Progenitor cell of endocrine pancreas (in vitro differentiated cells): ENCODE results near the gene NUDT13. TPM values are rescaled to one million over a fixed set of nuclear protein-coding genes. Genes with fewer than 3 reads are reported as not detected.
"Not testable (repeated sequence)": the region's sequence is repeated elsewhere in the genome, so short reads cannot be mapped to it uniquely, and the experiment has no call there.

Experiments
- DNase-seq: peaks from one replicate; pipeline ENCODE4 v3.0.0; 2021; ENCODE audit warnings: low spot score; ENCODE audit not compliant: unreplicated experiment
- H3K27ac Mint-ChIP-seq: 2 replicates; pipeline ENCODE4 v1.8.0; 2021; ENCODE audit warnings: mild to moderate bottlenecking, moderate library complexity, mixed read lengths
- H3K27me3 Mint-ChIP-seq: 2 replicates; pipeline ENCODE4 v1.8.0; 2021; ENCODE audit warnings: mixed read lengths
- H3K36me3 Mint-ChIP-seq: 2 replicates; pipeline ENCODE4 v1.8.0; 2022; ENCODE audit warnings: mixed read lengths; ENCODE audit not compliant: insufficient read depth
- H3K4me1 Mint-ChIP-seq: 2 replicates; pipeline ENCODE4 v1.8.0; 2021; ENCODE audit warnings: low read depth, mixed read lengths
- H3K4me3 Mint-ChIP-seq: 2 replicates; pipeline ENCODE4 v1.8.0; 2021; ENCODE audit warnings: low read depth, mild to moderate bottlenecking, moderate library complexity, mixed read lengths
- H3K9me3 Mint-ChIP-seq: 2 replicates; pipeline ENCODE4 v1.8.0; 2021; ENCODE audit warnings: low read depth, mixed read lengths
- total RNA-seq: library from RNA; stranded (reverse); gene quantifications from 2 replicates; pipeline ENCODE4 v1.2.1, GENCODE V29; 2021
- TF ChIP-seq, protein P1 (sequence below): fragments of 200-600 bp; sonication (generic); IDR thresholded peaks from one replicate; pipeline ENCODE4 v1.5.0; 2021; ENCODE audit warnings: antibody characterized with exemption, mild to moderate bottlenecking; ENCODE audit not compliant: unreplicated experiment

NUDT13 gene
- total RNA-seq, 1 donor from 2014 or later, result 3.7 TPM

DNA sequence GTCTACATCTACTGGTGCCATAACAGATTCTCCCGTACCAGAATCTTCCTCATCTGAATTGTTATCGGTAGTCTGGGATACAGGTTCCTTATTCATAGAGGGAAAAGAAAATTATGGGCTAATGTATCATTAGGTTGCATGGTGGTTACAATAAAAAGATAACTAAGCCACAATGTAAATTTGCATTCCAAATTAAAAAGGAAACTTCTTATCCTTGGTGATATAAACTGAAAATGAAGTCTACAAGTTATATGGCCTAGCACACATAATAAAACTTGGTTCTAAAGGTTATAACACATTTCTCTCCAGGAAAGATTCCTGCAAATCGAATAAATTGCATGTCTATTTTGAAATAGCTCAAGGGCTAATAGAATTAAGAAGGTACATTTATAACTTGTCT, 24.5 kb downstream of the NUDT13 start:
- H3K9me3 Mint-ChIP-seq, result no peaks in the 10 kb centered on the region
- no peaks in the 10 kb centered on the region for H3K4me1 Mint-ChIP-seq
- H3K27ac Mint-ChIP-seq, result no peak overlapping the region
- no peak for DNase-seq
- H3K4me3 Mint-ChIP-seq, result no peak overlapping the region
- no peaks in the 10 kb centered on the region for H3K27me3 Mint-ChIP-seq
- H3K36me3 Mint-ChIP-seq, result peaks cover 24% of the 10 kb centered on the region
- TF ChIP-seq, protein P1, sequence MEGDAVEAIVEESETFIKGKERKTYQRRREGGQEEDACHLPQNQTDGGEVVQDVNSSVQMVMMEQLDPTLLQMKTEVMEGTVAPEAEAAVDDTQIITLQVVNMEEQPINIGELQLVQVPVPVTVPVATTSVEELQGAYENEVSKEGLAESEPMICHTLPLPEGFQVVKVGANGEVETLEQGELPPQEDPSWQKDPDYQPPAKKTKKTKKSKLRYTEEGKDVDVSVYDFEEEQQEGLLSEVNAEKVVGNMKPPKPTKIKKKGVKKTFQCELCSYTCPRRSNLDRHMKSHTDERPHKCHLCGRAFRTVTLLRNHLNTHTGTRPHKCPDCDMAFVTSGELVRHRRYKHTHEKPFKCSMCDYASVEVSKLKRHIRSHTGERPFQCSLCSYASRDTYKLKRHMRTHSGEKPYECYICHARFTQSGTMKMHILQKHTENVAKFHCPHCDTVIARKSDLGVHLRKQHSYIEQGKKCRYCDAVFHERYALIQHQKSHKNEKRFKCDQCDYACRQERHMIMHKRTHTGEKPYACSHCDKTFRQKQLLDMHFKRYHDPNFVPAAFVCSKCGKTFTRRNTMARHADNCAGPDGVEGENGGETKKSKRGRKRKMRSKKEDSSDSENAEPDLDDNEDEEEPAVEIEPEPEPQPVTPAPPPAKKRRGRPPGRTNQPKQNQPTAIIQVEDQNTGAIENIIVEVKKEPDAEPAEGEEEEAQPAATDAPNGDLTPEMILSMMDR, result no peak

DNA sequence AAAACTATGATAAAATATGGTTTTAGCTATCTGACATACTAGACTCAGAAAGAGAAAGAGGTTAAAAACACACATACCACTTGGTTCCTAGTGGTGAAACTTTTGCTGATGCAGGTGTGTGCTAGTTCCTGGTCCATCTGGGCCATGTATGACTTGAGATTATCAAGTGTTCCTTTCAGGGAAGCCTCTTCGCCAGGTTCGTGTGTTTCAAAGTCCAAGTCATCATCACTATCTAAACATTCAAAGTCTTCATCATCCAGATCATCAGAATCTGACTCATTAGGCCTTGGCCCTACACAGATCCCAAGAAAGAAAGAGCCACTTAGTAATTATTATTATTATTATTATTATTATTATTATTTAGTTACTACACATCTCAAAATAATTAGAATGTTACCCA, 26.4 kb downstream of the NUDT13 start:
- H3K36me3 Mint-ChIP-seq, result peaks cover 21% of the 10 kb centered on the region
- H3K4me1 Mint-ChIP-seq, result no peaks in the 10 kb centered on the region
- H3K27ac Mint-ChIP-seq, result no peak overlapping the region
- DNase-seq, result no peak
- no peaks in the 10 kb centered on the region for H3K27me3 Mint-ChIP-seq
- H3K4me3 Mint-ChIP-seq, result no peak overlapping the region
- no peaks in the 10 kb centered on the region for H3K9me3 Mint-ChIP-seq
- TF ChIP-seq, protein P1, result no peak

GRCh38 chr10:73139251-73139650, 29.0 kb downstream of the NUDT13 start:
- Mint-ChIP-seq H3K27ac (no peak overlapping the region), H3K4me1 (no peaks in the 10 kb centered on the region), H3K36me3 (peaks cover 21% of the 10 kb centered on the region), H3K27me3 (no peaks in the 10 kb centered on the region), H3K9me3 (no peaks in the 10 kb centered on the region), H3K4me3 (no peak overlapping the region)
- DNase-seq, result no peak
- TF ChIP-seq, protein P1, result no peak

DNA sequence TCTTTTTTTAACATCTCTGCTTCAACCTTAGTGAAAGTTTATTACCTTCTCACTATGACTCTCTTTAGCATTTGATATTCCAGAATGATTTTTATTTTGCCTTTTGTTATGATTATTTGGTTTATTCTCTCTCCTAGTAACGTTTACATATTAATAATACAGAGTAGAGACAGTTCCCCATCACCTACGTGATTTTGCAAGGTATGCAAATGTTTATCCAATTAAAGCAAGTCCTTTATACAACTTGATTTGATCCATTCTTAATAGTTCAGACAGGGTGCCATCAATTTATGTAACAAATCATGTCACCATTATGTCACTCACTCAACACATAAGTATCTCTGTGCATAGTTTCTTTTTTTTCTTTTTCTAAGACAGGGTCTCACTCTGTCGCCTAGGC, 31.3 kb downstream of the NUDT13 start:
- H3K4me3 Mint-ChIP-seq, result no peak overlapping the region
- H3K4me1 Mint-ChIP-seq, result no peaks in the 10 kb centered on the region
- H3K27ac Mint-ChIP-seq, result no peak overlapping the region
- H3K36me3 Mint-ChIP-seq, result peaks cover 21% of the 10 kb centered on the region
- H3K9me3 Mint-ChIP-seq, result no peaks in the 10 kb centered on the region
- H3K27me3 Mint-ChIP-seq, result no peaks in the 10 kb centered on the region
- TF ChIP-seq, protein P1, result no peak
- no peak for DNase-seq

DNA sequence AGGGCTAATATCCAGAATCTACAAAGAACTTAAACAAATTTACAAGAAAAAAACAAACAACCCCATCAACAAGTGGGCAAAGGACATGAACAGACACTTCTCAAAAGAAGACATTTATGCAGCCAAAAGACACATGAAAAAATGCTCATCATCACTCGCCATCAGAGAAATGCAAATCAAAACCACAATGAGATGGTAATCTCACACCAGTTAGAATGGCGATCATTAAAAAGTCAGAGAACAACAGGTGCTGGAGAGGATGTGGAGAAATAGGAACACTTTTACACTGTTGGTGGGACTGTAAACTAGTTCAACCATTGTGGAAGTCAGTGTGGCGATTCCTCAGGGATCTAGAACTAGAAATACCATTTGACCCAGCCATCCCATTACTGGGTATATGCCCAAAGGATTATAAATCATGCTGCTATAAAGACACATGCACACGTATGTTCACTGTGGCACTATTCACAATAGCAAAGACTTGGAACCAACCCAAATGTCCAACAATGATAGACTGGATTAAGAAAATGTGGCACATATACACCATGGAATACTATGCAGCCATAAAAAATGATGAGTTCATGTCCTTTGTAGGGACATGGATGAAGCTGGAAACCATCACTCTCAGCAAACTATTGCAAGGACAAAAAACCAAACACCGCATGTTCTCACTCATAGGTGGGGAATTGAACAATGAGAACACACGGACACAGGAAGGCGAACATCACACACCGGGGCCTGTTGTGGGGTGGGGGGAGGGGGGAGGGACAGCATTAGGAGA, 40.6 kb downstream of the NUDT13 start:
- H3K27me3 Mint-ChIP-seq, H3K4me3 Mint-ChIP-seq, H3K9me3 Mint-ChIP-seq, DNase-seq, H3K27ac Mint-ChIP-seq, H3K4me1 Mint-ChIP-seq: not testable (repeated sequence)
- H3K36me3 Mint-ChIP-seq, result peaks cover 31% of the 10 kb centered on the region

DNA sequence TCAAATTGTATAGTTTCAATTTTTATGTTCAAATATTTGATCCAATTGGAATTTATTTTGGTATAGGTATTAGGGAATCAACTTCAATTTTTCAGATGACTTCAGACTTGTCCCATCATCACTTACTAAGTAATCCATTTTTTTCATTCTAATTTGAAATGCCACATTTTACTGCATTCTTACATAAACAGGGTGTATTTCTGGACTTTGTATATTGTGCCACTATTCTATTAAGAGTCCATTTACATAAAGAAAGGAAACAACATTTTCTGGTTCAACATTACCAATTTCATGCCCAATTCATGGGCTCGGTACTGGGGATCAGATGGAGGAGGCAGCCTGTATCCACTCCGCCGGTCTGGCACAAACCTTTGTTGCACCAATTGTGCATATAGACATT, 41.8 kb downstream of the NUDT13 start:
- H3K27ac Mint-ChIP-seq, result no peak overlapping the region
- H3K4me1 Mint-ChIP-seq, result no peaks in the 10 kb centered on the region
- TF ChIP-seq, protein P1, result no peak
- H3K27me3 Mint-ChIP-seq, result no peaks in the 10 kb centered on the region
- DNase-seq, result no peak
- no peaks in the 10 kb centered on the region for H3K9me3 Mint-ChIP-seq
- peaks cover 34% of the 10 kb centered on the region for H3K36me3 Mint-ChIP-seq
- H3K4me3 Mint-ChIP-seq, result no peak overlapping the region
